NCI-H446 treated with DMSO at 0.1 percent for 48 hours (cell line): ENCODE measurements around the gene PNMA8C.
"Not testable (repeated sequence)": the region's sequence is repeated elsewhere in the genome, so short reads cannot be mapped to it uniquely, and the experiment has no call there.

ENCODE experiments used
- DNase-seq: peaks from one replicate; lab custom pipeline; 2025; lab: John Stamatoyannopoulos, UW

Gene PNMA8C

GRCh38 chr19:46388311-46389095 lies 40.2 kb downstream of the PNMA8C start:
- DNase-seq, result no peak

GRCh38 chr19:46387713-46388130 lies 41.0 kb downstream of the PNMA8C start:
- DNase-seq, result no peak

GRCh38 chr19:46386996-46387712 lies 41.6 kb downstream of the PNMA8C start:
- no peak for DNase-seq

GRCh38 chr19:46386151-46386550 lies 42.6 kb downstream of the PNMA8C start:
- no peak for DNase-seq

GRCh38 chr19:46385636-46386035 lies 43.1 kb downstream of the PNMA8C start:
- DNase-seq, result no peak

- peak; percentile 91 for DNase-seq
Measured at GRCh38 chr19:46384396-46384795, 44.3 kb downstream of the PNMA8C start.

- no peak for DNase-seq
Measured at GRCh38 chr19:46383846-46384245, 44.9 kb downstream of the PNMA8C start.

- no peak for DNase-seq
Measured at GRCh38 chr19:46383171-46383815, 45.4 kb downstream of the PNMA8C start.

- peak; percentile 69 for DNase-seq
Measured at GRCh38 chr19:46381756-46382345, 46.9 kb downstream of the PNMA8C start.

GRCh38 chr19:46381346-46381745 lies 47.4 kb downstream of the PNMA8C start:
- DNase-seq, result no peak

- DNase-seq, result no peak
Measured at GRCh38 chr19:46380690-46381089, 48.0 kb downstream of the PNMA8C start.

GRCh38 chr19:46378268-46378667 lies 50.5 kb downstream of the PNMA8C start:
- DNase-seq, result peak; percentile 87

- no peak for DNase-seq
Measured at GRCh38 chr19:46376241-46377153, 52.2 kb downstream of the PNMA8C start.

GRCh38 chr19:46375476-46376067 lies 53.2 kb downstream of the PNMA8C start:
- DNase-seq, result not testable (repeated sequence)
